Measurements from ENCODE around the gene ITGAD. TPM values are rescaled to one million over a fixed set of nuclear protein-coding genes. Genes with fewer than 3 reads are reported as not detected.

ITGAD gene
- total RNA-seq, 1 experiment from 2014 or later, result not detected

DNA sequence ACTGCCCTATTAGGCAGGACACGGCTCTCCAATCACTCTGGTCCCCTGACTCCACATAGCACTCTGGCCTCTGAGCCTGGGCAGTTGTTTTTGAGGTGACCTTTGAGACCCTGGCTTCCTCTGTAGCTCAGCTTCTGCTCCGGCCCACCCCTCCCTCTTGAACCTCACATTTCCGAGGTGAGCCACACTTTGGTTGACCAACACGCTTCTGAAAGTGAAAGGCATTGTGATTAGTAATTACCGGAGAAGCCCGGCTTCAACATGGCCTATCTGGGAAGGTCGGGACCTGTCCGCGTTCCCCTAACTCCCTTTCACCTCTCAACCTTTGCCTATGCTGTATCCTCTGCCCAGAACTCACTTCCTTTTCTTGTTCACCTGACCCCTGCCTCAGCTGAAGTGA lies 48.4 kb upstream of the ITGAD start:
- H3K9me3 Mint-ChIP-seq, result no peaks in the 10 kb centered on the region
- peaks cover 11% of the 10 kb centered on the region for H3K27me3 Mint-ChIP-seq (ENCODE audit: low read depth)
- ChIA-PET POLR2A (no interaction called here), CTCF (interaction anchor here (0.8 kb wide), 1 partner anchor 116 kb away, joined by 3 read pairs; no protein-coding TSS in a partner anchor)
- no peak for TF ChIP-seq ZNF263 (CRISPR knock-in tag; IDR thresholded peaks at IDR 0.05; ENCODE audit: low read depth)
- ATAC-seq (no peak), DNase-seq (ENCODE audit: low spot score) (no peak)
- H3K27ac Mint-ChIP-seq, result no peak overlapping the region
- H3K36me3 Mint-ChIP-seq, result no peaks in the 10 kb centered on the region
- no peak overlapping the region for H3K4me3 Mint-ChIP-seq
- no peaks in the 10 kb centered on the region for H3K4me1 Mint-ChIP-seq

- Mint-ChIP-seq H3K27me3 (ENCODE audit: low read depth) (peaks cover 5% of the 10 kb centered on the region), H3K27ac (no peak overlapping the region), H3K36me3 (no peaks in the 10 kb centered on the region), H3K4me3 (no peak overlapping the region), H3K4me1 (no peaks in the 10 kb centered on the region), H3K9me3 (peaks cover 6% of the 10 kb centered on the region; the same call in 1 of the 2 replicates)
- POLR2A ChIA-PET, result no interaction called here
- ATAC-seq (no peak), DNase-seq (ENCODE audit: low spot score) (no peak)
- CTCF ChIA-PET, result no interaction called here
- TF ChIP-seq NFE2L1 (CRISPR knock-in tag; IDR thresholded peaks at IDR 0.05) (no peak), ZNF219 (CRISPR knock-in tag; IDR thresholded peaks at IDR 0.05; ENCODE audit: borderline replicate concordance) (no peak), E2F5 (CRISPR knock-in tag; IDR thresholded peaks at IDR 0.05) (no peak)
- TF ChIP-seq, protein P1, sequence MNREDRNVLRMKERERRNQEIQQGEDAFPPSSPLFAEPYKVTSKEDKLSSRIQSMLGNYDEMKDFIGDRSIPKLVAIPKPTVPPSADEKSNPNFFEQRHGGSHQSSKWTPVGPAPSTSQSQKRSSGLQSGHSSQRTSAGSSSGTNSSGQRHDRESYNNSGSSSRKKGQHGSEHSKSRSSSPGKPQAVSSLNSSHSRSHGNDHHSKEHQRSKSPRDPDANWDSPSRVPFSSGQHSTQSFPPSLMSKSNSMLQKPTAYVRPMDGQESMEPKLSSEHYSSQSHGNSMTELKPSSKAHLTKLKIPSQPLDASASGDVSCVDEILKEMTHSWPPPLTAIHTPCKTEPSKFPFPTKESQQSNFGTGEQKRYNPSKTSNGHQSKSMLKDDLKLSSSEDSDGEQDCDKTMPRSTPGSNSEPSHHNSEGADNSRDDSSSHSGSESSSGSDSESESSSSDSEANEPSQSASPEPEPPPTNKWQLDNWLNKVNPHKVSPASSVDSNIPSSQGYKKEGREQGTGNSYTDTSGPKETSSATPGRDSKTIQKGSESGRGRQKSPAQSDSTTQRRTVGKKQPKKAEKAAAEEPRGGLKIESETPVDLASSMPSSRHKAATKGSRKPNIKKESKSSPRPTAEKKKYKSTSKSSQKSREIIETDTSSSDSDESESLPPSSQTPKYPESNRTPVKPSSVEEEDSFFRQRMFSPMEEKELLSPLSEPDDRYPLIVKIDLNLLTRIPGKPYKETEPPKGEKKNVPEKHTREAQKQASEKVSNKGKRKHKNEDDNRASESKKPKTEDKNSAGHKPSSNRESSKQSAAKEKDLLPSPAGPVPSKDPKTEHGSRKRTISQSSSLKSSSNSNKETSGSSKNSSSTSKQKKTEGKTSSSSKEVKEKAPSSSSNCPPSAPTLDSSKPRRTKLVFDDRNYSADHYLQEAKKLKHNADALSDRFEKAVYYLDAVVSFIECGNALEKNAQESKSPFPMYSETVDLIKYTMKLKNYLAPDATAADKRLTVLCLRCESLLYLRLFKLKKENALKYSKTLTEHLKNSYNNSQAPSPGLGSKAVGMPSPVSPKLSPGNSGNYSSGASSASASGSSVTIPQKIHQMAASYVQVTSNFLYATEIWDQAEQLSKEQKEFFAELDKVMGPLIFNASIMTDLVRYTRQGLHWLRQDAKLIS (CRISPR knock-in tag; IDR thresholded peaks at IDR 0.05; ENCODE audit: borderline replicate concordance), result no peak
- TF ChIP-seq, protein P2, sequence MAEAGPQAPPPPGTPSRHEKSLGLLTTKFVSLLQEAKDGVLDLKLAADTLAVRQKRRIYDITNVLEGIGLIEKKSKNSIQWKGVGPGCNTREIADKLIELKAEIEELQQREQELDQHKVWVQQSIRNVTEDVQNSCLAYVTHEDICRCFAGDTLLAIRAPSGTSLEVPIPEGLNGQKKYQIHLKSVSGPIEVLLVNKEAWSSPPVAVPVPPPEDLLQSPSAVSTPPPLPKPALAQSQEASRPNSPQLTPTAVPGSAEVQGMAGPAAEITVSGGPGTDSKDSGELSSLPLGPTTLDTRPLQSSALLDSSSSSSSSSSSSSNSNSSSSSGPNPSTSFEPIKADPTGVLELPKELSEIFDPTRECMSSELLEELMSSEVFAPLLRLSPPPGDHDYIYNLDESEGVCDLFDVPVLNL (CRISPR knock-in tag; IDR thresholded peaks at IDR 0.05; ENCODE audit: borderline replicate concordance, low read depth), result no peak
Observed at GRCh38 chr16:31347445-31347844, 45.7 kb upstream of the ITGAD start.

DNA sequence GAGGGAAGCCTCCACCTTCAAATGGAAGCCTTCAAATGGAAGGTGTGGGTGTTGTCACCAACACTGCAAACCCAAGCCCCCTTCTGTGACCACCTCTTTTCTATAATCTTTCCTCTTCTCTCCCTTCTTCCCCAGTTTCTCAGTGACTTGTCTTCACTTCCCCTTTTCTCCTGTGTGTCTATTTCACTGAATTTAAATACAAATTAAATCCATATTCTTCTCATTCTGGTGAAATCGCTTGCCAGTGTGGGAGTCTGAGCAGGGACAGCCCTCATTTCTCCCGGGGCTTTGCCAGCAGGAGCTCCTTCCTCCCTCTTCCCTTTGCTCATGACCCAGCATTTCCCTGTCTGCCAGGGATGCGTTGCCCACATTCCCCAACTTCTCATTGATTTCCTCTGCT lies 44.6 kb upstream of the ITGAD start:
- no peaks in the 10 kb centered on the region for H3K36me3 Mint-ChIP-seq
- DNase-seq (ENCODE audit: low spot score) (no peak), ATAC-seq (no peak)
- no peak overlapping the region for H3K4me3 Mint-ChIP-seq
- no peak overlapping the region for H3K27ac Mint-ChIP-seq
- ChIA-PET POLR2A (no interaction called here), CTCF (interaction anchor here (0.7 kb wide), 1 partner anchor 34 kb away, joined by 3 read pairs; no protein-coding TSS in a partner anchor)
- H3K27me3 Mint-ChIP-seq (ENCODE audit: low read depth), result peaks cover 7% of the 10 kb centered on the region
- no peaks in the 10 kb centered on the region for H3K4me1 Mint-ChIP-seq
- H3K9me3 Mint-ChIP-seq, result peaks cover 6% of the 10 kb centered on the region; the same call in 1 of the 2 replicates
- TF ChIP-seq MYBL2 (CRISPR knock-in tag; IDR thresholded peaks at IDR 0.05) (no peak), PREB (CRISPR knock-in tag; IDR thresholded peaks at IDR 0.05; ENCODE audit: borderline replicate concordance) (no peak), FOXJ3 (CRISPR knock-in tag; IDR thresholded peaks at IDR 0.05; ENCODE audit: borderline replicate concordance) (no peak), PRRX2 (CRISPR knock-in tag; IDR thresholded peaks at IDR 0.05) (no peak), ATF2 (CRISPR knock-in tag; IDR thresholded peaks at IDR 0.05; ENCODE audit: borderline replicate concordance, low read depth) (no peak), ZNF317 (CRISPR knock-in tag; IDR thresholded peaks at IDR 0.05; ENCODE audit: borderline replicate concordance, low read depth) (no peak), HMGA2 (CRISPR knock-in tag; IDR thresholded peaks at IDR 0.05) (no peak)
- TF ChIP-seq, protein P3, sequence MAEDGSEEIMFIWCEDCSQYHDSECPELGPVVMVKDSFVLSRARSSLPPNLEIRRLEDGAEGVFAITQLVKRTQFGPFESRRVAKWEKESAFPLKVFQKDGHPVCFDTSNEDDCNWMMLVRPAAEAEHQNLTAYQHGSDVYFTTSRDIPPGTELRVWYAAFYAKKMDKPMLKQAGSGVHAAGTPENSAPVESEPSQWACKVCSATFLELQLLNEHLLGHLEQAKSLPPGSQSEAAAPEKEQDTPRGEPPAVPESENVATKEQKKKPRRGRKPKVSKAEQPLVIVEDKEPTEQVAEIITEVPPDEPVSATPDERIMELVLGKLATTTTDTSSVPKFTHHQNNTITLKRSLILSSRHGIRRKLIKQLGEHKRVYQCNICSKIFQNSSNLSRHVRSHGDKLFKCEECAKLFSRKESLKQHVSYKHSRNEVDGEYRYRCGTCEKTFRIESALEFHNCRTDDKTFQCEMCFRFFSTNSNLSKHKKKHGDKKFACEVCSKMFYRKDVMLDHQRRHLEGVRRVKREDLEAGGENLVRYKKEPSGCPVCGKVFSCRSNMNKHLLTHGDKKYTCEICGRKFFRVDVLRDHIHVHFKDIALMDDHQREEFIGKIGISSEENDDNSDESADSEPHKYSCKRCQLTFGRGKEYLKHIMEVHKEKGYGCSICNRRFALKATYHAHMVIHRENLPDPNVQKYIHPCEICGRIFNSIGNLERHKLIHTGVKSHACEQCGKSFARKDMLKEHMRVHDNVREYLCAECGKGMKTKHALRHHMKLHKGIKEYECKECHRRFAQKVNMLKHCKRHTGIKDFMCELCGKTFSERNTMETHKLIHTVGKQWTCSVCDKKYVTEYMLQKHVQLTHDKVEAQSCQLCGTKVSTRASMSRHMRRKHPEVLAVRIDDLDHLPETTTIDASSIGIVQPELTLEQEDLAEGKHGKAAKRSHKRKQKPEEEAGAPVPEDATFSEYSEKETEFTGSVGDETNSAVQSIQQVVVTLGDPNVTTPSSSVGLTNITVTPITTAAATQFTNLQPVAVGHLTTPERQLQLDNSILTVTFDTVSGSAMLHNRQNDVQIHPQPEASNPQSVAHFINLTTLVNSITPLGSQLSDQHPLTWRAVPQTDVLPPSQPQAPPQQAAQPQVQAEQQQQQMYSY (CRISPR knock-in tag; IDR thresholded peaks at IDR 0.05), result no peak
- TF ChIP-seq, protein P4, sequence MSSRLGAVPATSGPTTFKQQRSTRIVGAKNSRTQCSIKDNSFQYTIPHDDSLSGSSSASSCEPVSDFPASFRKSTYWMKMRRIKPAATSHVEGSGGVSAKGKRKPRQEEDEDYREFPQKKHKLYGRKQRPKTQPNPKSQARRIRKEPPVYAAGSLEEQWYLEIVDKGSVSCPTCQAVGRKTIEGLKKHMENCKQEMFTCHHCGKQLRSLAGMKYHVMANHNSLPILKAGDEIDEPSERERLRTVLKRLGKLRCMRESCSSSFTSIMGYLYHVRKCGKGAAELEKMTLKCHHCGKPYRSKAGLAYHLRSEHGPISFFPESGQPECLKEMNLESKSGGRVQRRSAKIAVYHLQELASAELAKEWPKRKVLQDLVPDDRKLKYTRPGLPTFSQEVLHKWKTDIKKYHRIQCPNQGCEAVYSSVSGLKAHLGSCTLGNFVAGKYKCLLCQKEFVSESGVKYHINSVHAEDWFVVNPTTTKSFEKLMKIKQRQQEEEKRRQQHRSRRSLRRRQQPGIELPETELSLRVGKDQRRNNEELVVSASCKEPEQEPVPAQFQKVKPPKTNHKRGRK (CRISPR knock-in tag; IDR thresholded peaks at IDR 0.05; ENCODE audit: borderline replicate concordance), result no peak
- TF ChIP-seq, protein P5, sequence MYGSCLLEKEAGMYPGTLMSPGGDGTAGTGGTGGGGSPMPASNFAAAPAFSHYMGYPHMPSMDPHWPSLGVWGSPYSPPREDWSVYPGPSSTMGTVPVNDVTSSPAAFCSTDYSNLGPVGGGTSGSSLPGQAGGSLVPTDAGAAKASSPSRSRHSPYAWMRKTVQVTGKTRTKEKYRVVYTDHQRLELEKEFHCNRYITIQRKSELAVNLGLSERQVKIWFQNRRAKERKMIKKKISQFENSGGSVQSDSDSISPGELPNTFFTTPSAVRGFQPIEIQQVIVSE (CRISPR knock-in tag; IDR thresholded peaks at IDR 0.05; ENCODE audit: borderline replicate concordance), result no peak
